Progenitor cell of endocrine pancreas (in vitro differentiated cells): ENCODE results near the gene DGKB. TPM values are rescaled to one million over a fixed set of nuclear protein-coding genes. Genes with fewer than 3 reads are reported as not detected.

Experiments used
- DNase-seq: peaks from one replicate; pipeline ENCODE4 v3.0.0; 2021; ENCODE audit warnings: low spot score; ENCODE audit not compliant: unreplicated experiment
- H3K27ac Mint-ChIP-seq: 2 replicates; pipeline ENCODE4 v1.8.0; 2021; ENCODE audit warnings: mild to moderate bottlenecking, moderate library complexity, mixed read lengths
- H3K27me3 Mint-ChIP-seq: 2 replicates; pipeline ENCODE4 v1.8.0; 2021; ENCODE audit warnings: mixed read lengths
- H3K36me3 Mint-ChIP-seq: 2 replicates; pipeline ENCODE4 v1.8.0; 2022; ENCODE audit warnings: mixed read lengths; ENCODE audit not compliant: insufficient read depth
- H3K4me1 Mint-ChIP-seq: 2 replicates; pipeline ENCODE4 v1.8.0; 2021; ENCODE audit warnings: low read depth, mixed read lengths
- H3K4me3 Mint-ChIP-seq: 2 replicates; pipeline ENCODE4 v1.8.0; 2021; ENCODE audit warnings: low read depth, mild to moderate bottlenecking, moderate library complexity, mixed read lengths
- H3K9me3 Mint-ChIP-seq: 2 replicates; pipeline ENCODE4 v1.8.0; 2021; ENCODE audit warnings: low read depth, mixed read lengths
- total RNA-seq: library from RNA; stranded (reverse); gene quantifications from 2 replicates; pipeline ENCODE4 v1.2.1, GENCODE V29; 2021
- TF ChIP-seq, protein P1 (sequence below): fragments of 200-600 bp; sonication (generic); IDR thresholded peaks from one replicate; pipeline ENCODE4 v1.5.0; 2021; ENCODE audit warnings: antibody characterized with exemption, mild to moderate bottlenecking; ENCODE audit not compliant: unreplicated experiment

DGKB gene
- total RNA-seq, 1 donor from 2014 or later, result 0.74 TPM

DNA sequence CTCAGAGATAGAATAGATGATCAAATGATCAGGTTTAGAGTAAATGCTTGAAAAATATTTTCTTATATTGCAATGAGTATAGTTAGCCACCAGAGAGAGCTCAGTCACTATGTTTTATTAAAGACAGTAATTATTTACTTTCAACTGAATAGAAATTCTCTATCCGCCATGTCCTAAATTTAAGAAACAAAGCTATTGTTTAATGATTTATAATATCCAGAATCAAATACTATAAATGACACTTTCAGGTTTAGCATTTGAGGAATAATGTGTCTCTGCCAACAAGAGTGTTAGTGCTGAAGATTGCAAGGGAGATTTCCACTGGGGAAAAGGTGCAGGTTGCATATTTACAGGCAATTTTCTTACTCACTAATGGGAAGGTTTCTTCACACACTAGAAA is 184.7 kb downstream of the DGKB start:
- H3K36me3 Mint-ChIP-seq, result no peaks in the 10 kb centered on the region
- H3K27me3 Mint-ChIP-seq, result no peaks in the 10 kb centered on the region
- TF ChIP-seq, protein P1, sequence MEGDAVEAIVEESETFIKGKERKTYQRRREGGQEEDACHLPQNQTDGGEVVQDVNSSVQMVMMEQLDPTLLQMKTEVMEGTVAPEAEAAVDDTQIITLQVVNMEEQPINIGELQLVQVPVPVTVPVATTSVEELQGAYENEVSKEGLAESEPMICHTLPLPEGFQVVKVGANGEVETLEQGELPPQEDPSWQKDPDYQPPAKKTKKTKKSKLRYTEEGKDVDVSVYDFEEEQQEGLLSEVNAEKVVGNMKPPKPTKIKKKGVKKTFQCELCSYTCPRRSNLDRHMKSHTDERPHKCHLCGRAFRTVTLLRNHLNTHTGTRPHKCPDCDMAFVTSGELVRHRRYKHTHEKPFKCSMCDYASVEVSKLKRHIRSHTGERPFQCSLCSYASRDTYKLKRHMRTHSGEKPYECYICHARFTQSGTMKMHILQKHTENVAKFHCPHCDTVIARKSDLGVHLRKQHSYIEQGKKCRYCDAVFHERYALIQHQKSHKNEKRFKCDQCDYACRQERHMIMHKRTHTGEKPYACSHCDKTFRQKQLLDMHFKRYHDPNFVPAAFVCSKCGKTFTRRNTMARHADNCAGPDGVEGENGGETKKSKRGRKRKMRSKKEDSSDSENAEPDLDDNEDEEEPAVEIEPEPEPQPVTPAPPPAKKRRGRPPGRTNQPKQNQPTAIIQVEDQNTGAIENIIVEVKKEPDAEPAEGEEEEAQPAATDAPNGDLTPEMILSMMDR, result peak; percentile 75
- DNase-seq, result no peak
- no peak overlapping the region for H3K27ac Mint-ChIP-seq
- H3K4me1 Mint-ChIP-seq, result peaks cover 22% of the 10 kb centered on the region
- H3K9me3 Mint-ChIP-seq, result no peaks in the 10 kb centered on the region
- no peak overlapping the region for H3K4me3 Mint-ChIP-seq

DNA sequence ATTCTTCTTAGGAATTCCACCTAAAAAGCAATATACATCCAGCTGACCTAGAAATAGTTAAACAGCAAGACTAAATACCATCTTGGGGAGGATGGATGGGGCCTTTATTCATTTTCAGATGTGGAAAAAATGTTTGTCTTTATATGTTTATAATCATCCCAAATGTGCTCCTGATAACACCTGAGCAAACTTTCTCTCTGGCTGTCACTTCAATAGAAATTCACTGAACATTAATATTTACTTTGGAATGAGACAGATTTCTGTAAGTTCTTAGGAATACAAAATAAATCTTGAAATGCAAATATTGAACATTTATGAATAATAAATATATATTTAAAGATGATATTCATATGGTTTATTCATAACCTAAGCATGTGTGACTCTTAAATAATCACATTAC is 185.4 kb downstream of the DGKB start:
- H3K27me3 Mint-ChIP-seq, result no peaks in the 10 kb centered on the region

DNA sequence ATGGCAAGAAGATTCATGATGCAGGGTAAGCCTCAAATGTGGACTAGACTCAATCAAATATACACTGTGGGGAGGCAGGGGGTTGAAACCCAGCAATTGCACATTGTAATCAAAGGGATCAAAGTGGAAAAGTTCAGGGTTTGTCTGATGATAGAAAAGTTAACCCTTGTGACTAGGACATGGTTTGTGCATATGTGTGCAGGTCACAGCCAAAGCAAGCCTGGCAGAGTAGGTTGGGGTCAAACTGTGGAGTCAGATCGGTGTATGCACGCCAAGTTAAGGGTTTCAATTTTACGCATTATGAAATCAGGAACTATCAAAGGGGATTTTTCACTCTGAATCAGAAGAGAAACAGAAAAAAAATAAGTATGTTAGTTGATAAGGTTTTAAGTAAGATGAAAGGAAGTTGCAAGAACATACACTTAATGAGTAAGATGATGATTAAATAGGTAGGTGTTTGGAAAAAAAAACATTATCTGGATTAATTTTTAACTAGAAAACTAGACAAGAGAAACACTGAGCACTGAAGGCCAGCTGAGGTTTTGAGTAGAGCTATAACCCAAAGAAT is 188.3 kb downstream of the DGKB start:
- Mint-ChIP-seq H3K27me3 (no peaks in the 10 kb centered on the region), H3K4me3 (no peak overlapping the region)

More for the DNA sequence above, 185.4 kb downstream of the DGKB start:
- Mint-ChIP-seq H3K4me1 (peaks cover 22% of the 10 kb centered on the region), H3K27ac (no peak overlapping the region), H3K36me3 (no peaks in the 10 kb centered on the region), H3K9me3 (no peaks in the 10 kb centered on the region), H3K4me3 (no peak overlapping the region)
- no peak for DNase-seq
- TF ChIP-seq, protein P1, result no peak

DNA sequence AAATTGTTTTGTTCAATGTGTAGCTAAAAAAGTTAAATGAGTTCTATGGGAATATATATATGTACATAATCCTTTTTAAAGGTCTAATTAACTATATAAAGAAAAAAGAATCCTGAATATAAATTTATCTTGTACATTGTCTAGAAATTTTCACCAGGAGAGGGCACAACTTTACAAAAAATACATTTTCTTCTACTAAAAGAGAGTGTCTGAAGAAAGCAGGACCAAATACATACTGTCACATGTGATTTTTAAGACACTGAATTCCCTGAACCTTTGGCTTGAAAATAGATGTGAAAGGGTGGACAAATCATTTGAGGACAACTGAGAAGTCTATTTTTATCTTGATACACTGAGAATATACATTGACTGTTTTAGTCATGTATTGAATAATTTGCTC is 204.3 kb downstream of the DGKB start:
- Mint-ChIP-seq H3K36me3 (no peaks in the 10 kb centered on the region), H3K27me3 (no peaks in the 10 kb centered on the region), H3K4me1 (peaks cover 2% of the 10 kb centered on the region), H3K4me3 (no peak overlapping the region), H3K9me3 (no peaks in the 10 kb centered on the region), H3K27ac (no peak overlapping the region)
- no peak for DNase-seq
- TF ChIP-seq, protein P1, result no peak

More for the DNA sequence above, 188.3 kb downstream of the DGKB start:
- no peaks in the 10 kb centered on the region for H3K9me3 Mint-ChIP-seq
- H3K4me1 Mint-ChIP-seq, result peaks cover 22% of the 10 kb centered on the region
- no peak overlapping the region for H3K27ac Mint-ChIP-seq
- H3K36me3 Mint-ChIP-seq, result no peaks in the 10 kb centered on the region
- DNase-seq, result no peak
- TF ChIP-seq, protein P1, result no peak

DNA sequence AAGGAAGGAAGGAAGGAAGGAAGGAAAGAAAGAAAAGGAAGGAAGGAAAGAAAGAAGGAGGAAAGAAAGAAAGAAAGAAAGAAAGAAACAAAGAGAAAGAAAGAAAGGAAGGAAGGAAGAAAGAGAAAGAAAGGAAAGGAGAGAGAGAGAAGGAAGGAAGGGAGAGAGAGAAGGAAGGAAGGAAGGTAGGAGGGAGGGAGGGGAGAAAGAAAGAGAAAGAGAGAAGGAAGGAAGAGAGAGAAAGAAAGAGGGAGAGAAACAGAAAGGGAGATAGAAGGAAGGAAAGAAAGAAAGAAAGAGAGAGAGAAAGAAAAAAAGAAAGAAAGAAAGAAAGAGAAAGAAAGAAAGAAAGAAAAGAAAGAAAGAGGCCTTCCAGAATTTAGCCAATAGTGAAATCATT is 204.9 kb downstream of the DGKB start:
- H3K36me3 Mint-ChIP-seq, result no peaks in the 10 kb centered on the region
- no peaks in the 10 kb centered on the region for H3K9me3 Mint-ChIP-seq
- H3K27ac Mint-ChIP-seq, result no peak overlapping the region
- H3K27me3 Mint-ChIP-seq, result no peaks in the 10 kb centered on the region
- H3K4me3 Mint-ChIP-seq, result no peak overlapping the region
- H3K4me1 Mint-ChIP-seq, result peaks cover 2% of the 10 kb centered on the region
- TF ChIP-seq, protein P1, result no peak
- no peak for DNase-seq
